Coronary artery (tissue), 2 donors: ENCODE results near the gene PHACTR1.

Experiments
- DNase-seq: peaks from one replicate; pipeline ENCODE4 v3.0.0-alpha.2; 2017; ENCODE audit warnings: low spot score
- H3K27ac ChIP-seq, 2 donors: fragments of 200-600 bp; sonication (generic); one replicate each; pipeline ENCODE4 v1.5.1; 2016 to 2019
- H3K4me3 ChIP-seq: fragments of 200-600 bp; sonication (generic); 2 replicates; pipeline ENCODE4 v1.5.1; 2016; ENCODE audit warnings: mild to moderate bottlenecking, moderate library complexity
- CTCF ChIP-seq: fragments of 200-600 bp; sonication (generic); IDR thresholded peaks from one replicate; pipeline ENCODE4 v1.5.1; 2019; ENCODE audit warnings: antibody characterized with exemption

Gene PHACTR1

GRCh38 chr6:12865117-12865516 is 148.6 kb downstream of the PHACTR1 start:
- Histone ChIP-seq H3K4me3 (no peak overlapping the region), H3K27ac (no peak overlapping the region)
- DNase-seq = no peak
- no peak for TF ChIP-seq CTCF

- DNase-seq = no peak
- H3K4me3 ChIP-seq = no peak overlapping the region
- TF ChIP-seq CTCF = no peak
- H3K27ac ChIP-seq = no peak overlapping the region
Observed at GRCh38 chr6:12865671-12866181, 149.2 kb downstream of the PHACTR1 start.

- H3K4me3 ChIP-seq = no peak overlapping the region
- H3K27ac ChIP-seq = no peak overlapping the region
- no peak for TF ChIP-seq CTCF
- no peak for DNase-seq
Observed at GRCh38 chr6:12866422-12867029, 150.0 kb downstream of the PHACTR1 start.

GRCh38 chr6:12869816-12870432 is 153.4 kb downstream of the PHACTR1 start:
- no peak for DNase-seq
- Histone ChIP-seq H3K27ac (no peak overlapping the region), H3K4me3 (no peak overlapping the region)
- no peak for TF ChIP-seq CTCF

- no peak for TF ChIP-seq CTCF
- Histone ChIP-seq H3K27ac (no peak overlapping the region), H3K4me3 (no peak overlapping the region)
- no peak for DNase-seq
Observed at GRCh38 chr6:12873691-12874090, 157.1 kb downstream of the PHACTR1 start.

GRCh38 chr6:12875051-12875450 is 158.5 kb downstream of the PHACTR1 start:
- Histone ChIP-seq H3K27ac (no peak overlapping the region), H3K4me3 (no peak overlapping the region)
- DNase-seq = no peak
- no peak for TF ChIP-seq CTCF

- no peak for TF ChIP-seq CTCF
- no peak overlapping the region for H3K4me3 ChIP-seq
- DNase-seq = no peak
- no peak overlapping the region for H3K27ac ChIP-seq
Observed at GRCh38 chr6:12878741-12879140, 162.2 kb downstream of the PHACTR1 start.
